Suprapubic skin (tissue), 4 donors: ENCODE measurements around the gene GRIA3. TPM values are rescaled to one million over a fixed set of nuclear protein-coding genes. Genes with fewer than 3 reads are reported as not detected.

ENCODE experiments used
- DNase-seq, 2 donors: peaks; one replicate each; pipeline ENCODE4 v3.0.0-alpha.2; 2019; ENCODE audit warnings: low spot score in 2 of 2
- H3K27ac ChIP-seq: fragments of 200-600 bp; sonication (generic); one replicate; pipeline ENCODE4 v1.5.1; 2019
- H3K27me3 ChIP-seq: fragments of 200-600 bp; sonication (generic); one replicate; pipeline ENCODE4 v1.5.1; 2019
- H3K36me3 ChIP-seq: fragments of 200-600 bp; sonication (generic); one replicate; pipeline ENCODE4 v1.5.1; 2019
- H3K4me1 ChIP-seq: fragments of 200-600 bp; sonication (generic); one replicate; pipeline ENCODE4 v1.5.1; 2019
- H3K4me3 ChIP-seq: fragments of 200-600 bp; sonication (generic); one replicate; pipeline ENCODE4 v1.5.1; 2019; ENCODE audit warnings: mild to moderate bottlenecking
- H3K9me3 ChIP-seq: fragments of 200-600 bp; sonication (generic); one replicate; pipeline ENCODE4 v1.5.1; 2019
- EP300 ChIP-seq: sonication (generic); formaldehyde crosslinking; IDR thresholded peaks from one replicate; pipeline ENCODE4 v1.6.1; 2017; ENCODE audit warnings: antibody characterized with exemption
- POLR2A ChIP-seq, 2 donors: fragments of 450-650 bp; IDR thresholded peaks; one replicate each; pipeline ENCODE4 v1.6.1; 2017; ENCODE audit warnings: antibody characterized with exemption in 2 of 2, mild to moderate bottlenecking in 2 of 2, moderate library complexity in 2 of 2
- POLR2AphosphoS5 ChIP-seq, 3 donors: sonication (generic); formaldehyde crosslinking; IDR thresholded peaks; one replicate each; pipeline ENCODE4 v1.6.1; 2017; ENCODE audit warnings: antibody characterized with exemption in 3 of 3
- WGBS: methylation state at CpG from one replicate; pipeline ENCODE4 v1.1.5; 2018; 5-methylcytosine and 5-hydroxymethylcytosine counted together
- total RNA-seq, 4 donors: library from RNA; depleted of rRNA; stranded (reverse); fragments of >200 nt; gene quantifications; one replicate each; pipeline ENCODE4 v1.1.0, GENCODE V29; 2016
- TF ChIP-seq, protein P1 (sequence below), 2 donors: fragments of 200-600 bp in 1 of 2; fragments of 450-650 bp in 1 of 2; sonication (generic) in 1 of 2; IDR thresholded peaks; one replicate each; pipeline ENCODE4 v1.5.1; 2016 to 2019; ENCODE audit warnings: antibody characterized with exemption in 2 of 2, mild to moderate bottlenecking in 1 of 2, moderate library complexity in 1 of 2

The GRIA3 gene
- total RNA-seq, 4 donors from 2014 or later, result 0.19 to 0.38 (median 0.29) TPM; not detected in 1

DNA sequence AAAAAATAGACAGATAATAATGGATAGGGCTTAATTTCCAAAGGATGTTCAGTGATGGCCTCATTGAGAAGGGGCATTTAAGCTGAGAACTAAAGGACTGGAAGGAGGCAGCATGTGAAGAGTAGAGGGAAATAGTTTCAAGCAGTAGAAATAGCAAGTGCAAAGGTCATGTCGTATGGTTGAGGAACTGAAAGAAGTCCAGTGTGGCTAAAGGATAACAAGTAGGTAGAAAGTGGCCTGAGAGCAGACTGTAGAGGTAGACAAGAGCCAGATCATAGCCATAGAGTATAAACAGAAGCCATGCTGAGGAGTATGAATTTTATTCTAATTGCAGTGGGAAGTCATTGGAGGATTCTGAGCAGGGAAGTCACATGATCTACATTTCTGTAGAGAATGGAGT lies 72.3 kb downstream of the GRIA3 start:
- no peak overlapping the region for H3K27ac ChIP-seq
- no peak for DNase-seq
- no peaks in the 10 kb centered on the region for H3K9me3 ChIP-seq
- 73% methylated on average over 1 of the region's 1 CpG for WGBS
- H3K4me1 ChIP-seq, result no peaks in the 10 kb centered on the region
- TF ChIP-seq, protein P1, sequence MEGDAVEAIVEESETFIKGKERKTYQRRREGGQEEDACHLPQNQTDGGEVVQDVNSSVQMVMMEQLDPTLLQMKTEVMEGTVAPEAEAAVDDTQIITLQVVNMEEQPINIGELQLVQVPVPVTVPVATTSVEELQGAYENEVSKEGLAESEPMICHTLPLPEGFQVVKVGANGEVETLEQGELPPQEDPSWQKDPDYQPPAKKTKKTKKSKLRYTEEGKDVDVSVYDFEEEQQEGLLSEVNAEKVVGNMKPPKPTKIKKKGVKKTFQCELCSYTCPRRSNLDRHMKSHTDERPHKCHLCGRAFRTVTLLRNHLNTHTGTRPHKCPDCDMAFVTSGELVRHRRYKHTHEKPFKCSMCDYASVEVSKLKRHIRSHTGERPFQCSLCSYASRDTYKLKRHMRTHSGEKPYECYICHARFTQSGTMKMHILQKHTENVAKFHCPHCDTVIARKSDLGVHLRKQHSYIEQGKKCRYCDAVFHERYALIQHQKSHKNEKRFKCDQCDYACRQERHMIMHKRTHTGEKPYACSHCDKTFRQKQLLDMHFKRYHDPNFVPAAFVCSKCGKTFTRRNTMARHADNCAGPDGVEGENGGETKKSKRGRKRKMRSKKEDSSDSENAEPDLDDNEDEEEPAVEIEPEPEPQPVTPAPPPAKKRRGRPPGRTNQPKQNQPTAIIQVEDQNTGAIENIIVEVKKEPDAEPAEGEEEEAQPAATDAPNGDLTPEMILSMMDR (IDR thresholded peaks at IDR 0.05), result no peak
- TF ChIP-seq POLR2AphosphoS5 (IDR thresholded peaks at IDR 0.05) (no peak), POLR2A (IDR thresholded peaks at IDR 0.05) (no peak), EP300 (no peak)
- no peaks in the 10 kb centered on the region for H3K36me3 ChIP-seq
- H3K4me3 ChIP-seq, result no peak overlapping the region
- H3K27me3 ChIP-seq, result no peaks in the 10 kb centered on the region

DNA sequence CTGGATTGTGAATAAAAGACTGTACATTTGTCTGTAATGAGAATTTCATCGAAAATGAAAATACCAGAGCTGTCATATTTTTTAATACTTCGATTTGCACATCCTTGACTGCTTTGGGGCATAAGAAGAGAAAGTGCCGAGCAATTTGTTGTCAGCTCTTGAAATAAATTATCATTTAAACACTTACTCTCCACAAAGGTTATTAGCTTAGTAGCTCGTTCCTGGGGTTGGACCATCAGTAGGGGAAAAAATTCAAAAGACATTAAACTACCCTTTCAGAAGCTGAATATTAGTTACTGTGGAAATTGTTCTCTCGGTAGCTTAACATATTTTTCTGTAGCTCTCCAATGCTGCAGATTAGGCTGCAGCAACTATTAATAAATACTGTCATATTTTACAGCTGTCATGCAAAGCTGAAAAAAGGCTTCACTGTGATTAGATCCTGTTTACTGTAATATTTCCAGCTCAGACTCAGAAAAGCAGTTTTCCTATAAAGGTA lies 76.9 kb downstream of the GRIA3 start:
- Histone ChIP-seq H3K4me3 (no peak overlapping the region), H3K36me3 (no peaks in the 10 kb centered on the region), H3K9me3 (no peaks in the 10 kb centered on the region), H3K27ac (no peak overlapping the region), H3K27me3 (no peaks in the 10 kb centered on the region), H3K4me1 (no peaks in the 10 kb centered on the region)
- 66% methylated on average over 5 of the region's 5 CpGs for WGBS
- TF ChIP-seq, protein P1 (IDR thresholded peaks at IDR 0.05), result no peak
- TF ChIP-seq EP300, result no peak
- no peak for TF ChIP-seq POLR2A (IDR thresholded peaks at IDR 0.05)
- TF ChIP-seq POLR2AphosphoS5 (IDR thresholded peaks at IDR 0.05), result no peak
- no peak for DNase-seq

DNA sequence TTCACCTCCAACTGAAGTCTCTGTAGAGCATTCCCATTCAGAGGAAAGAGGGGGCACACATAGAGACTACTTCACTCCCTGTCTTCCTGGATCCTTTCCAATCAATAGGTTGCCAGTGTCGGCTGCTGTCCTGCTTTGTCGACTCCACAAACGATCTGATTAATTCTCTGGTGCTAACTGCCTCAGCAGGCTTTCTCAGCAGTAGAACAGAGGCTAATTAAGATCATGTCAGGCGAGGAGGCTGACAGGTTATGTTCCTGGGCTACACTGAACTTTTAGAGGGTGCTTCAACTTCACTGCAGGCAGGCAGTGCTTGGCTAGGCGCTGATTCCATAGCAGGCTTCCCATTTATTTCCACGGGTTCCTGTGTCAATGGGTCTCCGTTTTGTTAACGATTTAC lies 79.2 kb downstream of the GRIA3 start:
- H3K27ac ChIP-seq, result no peak overlapping the region
- H3K9me3 ChIP-seq, result no peaks in the 10 kb centered on the region
- no peaks in the 10 kb centered on the region for H3K27me3 ChIP-seq
- no peaks in the 10 kb centered on the region for H3K4me1 ChIP-seq
- no peak overlapping the region for H3K4me3 ChIP-seq
- DNase-seq, result no peak
- 44% methylated on average over 8 of the region's 8 CpGs for WGBS
- TF ChIP-seq EP300 (no peak), POLR2A (IDR thresholded peaks at IDR 0.05) (no peak), POLR2AphosphoS5 (IDR thresholded peaks at IDR 0.05) (no peak)
- TF ChIP-seq, protein P1 (IDR thresholded peaks at IDR 0.05), result no peak
- H3K36me3 ChIP-seq, result no peaks in the 10 kb centered on the region

DNA sequence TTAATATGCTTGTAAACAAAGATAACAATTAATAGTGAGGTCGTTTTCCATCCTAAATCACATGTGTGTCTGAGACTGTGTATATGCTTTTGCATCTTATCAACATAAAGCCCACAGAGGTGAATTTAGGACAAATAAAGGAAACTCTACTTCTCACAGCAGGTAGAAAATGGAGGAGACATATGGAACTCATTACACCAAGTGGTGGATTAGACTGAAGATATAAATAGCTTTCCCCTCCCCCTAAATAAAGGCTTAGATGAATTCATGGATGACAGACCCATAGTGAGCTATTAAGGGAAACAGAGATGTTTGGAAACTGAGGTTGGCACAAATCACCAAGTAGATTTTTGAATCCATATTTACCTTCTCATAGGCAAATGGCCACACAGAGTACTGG lies 79.7 kb downstream of the GRIA3 start:
- Histone ChIP-seq H3K27me3 (no peaks in the 10 kb centered on the region), H3K36me3 (no peaks in the 10 kb centered on the region), H3K27ac (no peak overlapping the region), H3K4me3 (no peak overlapping the region), H3K4me1 (no peaks in the 10 kb centered on the region), H3K9me3 (no peaks in the 10 kb centered on the region)
- no peak for DNase-seq
- no peak for TF ChIP-seq POLR2A (IDR thresholded peaks at IDR 0.05)
- TF ChIP-seq, protein P1 (IDR thresholded peaks at IDR 0.05), result no peak
- TF ChIP-seq POLR2AphosphoS5 (IDR thresholded peaks at IDR 0.05), result no peak
- no peak for TF ChIP-seq EP300
- WGBS, result 39% methylated on average over 1 of the region's 1 CpG

DNA sequence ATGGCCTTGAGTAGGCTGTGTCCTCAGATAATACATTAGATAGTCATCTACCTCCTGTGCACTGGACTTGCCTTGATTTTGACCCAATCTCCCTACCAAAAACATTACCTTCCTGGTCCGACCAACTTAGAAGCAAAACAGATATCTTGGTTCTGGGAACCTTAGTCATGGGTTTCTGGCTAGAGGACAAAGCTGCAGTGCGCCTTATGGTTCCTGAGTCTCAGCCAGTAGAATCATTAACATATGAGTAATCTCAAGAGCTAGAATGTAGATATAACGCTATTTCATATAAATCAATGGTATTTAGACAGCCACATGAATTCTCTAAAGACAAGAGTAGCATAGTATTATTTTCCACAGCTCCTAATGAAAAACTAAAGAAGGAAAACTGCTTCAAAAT lies 83.1 kb downstream of the GRIA3 start:
- Histone ChIP-seq H3K36me3 (no peaks in the 10 kb centered on the region), H3K27ac (no peak overlapping the region), H3K4me1 (no peaks in the 10 kb centered on the region), H3K9me3 (no peaks in the 10 kb centered on the region), H3K4me3 (no peak overlapping the region), H3K27me3 (no peaks in the 10 kb centered on the region)
- TF ChIP-seq POLR2A (IDR thresholded peaks at IDR 0.05) (no peak), POLR2AphosphoS5 (IDR thresholded peaks at IDR 0.05) (no peak), EP300 (no peak)
- TF ChIP-seq, protein P1 (IDR thresholded peaks at IDR 0.05), result no peak
- 32% methylated on average over 3 of the region's 3 CpGs for WGBS
- no peak for DNase-seq
